Endothelial cell of coronary artery (primary cell): ENCODE measurements around the gene PEPD. TPM values are rescaled to one million over a fixed set of nuclear protein-coding genes. Genes with fewer than 3 reads are reported as not detected.

ENCODE experiments used
- total RNA-seq: library from RNA; depleted of rRNA; stranded (reverse); fragments of >200 nt; gene quantifications from 2 replicates; pipeline ENCODE4 v1.2.3, GENCODE V29; 2014

The PEPD gene
- total RNA-seq = 58.1 and 71.4 TPM in 2 replicates

GRCh38 chr19:33521480-33522370 is at the start of gene PEPD:
TSS of gene PEPD (minus strand) at chr19:33521791. CDS start at chr19:33521760, 31 bp downstream.

GRCh38 chr19:33373453-33374235 is 147.9 kb downstream of the PEPD start, which contains the start of gene CEBPG:
TSS of gene CEBPG (plus strand) at chr19:33373709. CDS start at chr19:33379240, 5,531 bp downstream.

Other genes starting within 250 kb of the PEPD start
- 0.09 and 0.18 TPM in 2 replicates for gene CEBPA, start 219.3 kb downstream of the PEPD start, total RNA-seq
- 27.0 and 34.6 TPM in 2 replicates for gene CEBPG, start 148.1 kb downstream of the PEPD start, total RNA-seq
- 0.18 TPM in 1 of 2 replicates, not detected in the other for gene CHST8, start 100.2 kb upstream of the PEPD start, total RNA-seq